A673 (cell line): ENCODE measurements around the gene MAP3K7. TPM values are rescaled to one million over a fixed set of nuclear protein-coding genes. Genes with fewer than 3 reads are reported as not detected.
"Not testable (repeated sequence)": the region's sequence is repeated elsewhere in the genome, so short reads cannot be mapped to it uniquely, and the experiment has no call there.

Source experiments
- BruUV-seq: library from RNA; stranded (reverse); fragments of 400-500 nt; replicated peaks from 2 replicates; lab custom pipeline; 2021; lab: Mats Ljungman, UMichigan
- CTCF ChIA-PET: fragments of 300-600 bp; sonication (Branson Sonifier 250); formaldehyde crosslinking; loops from one replicate; lab custom pipeline; 2022; ENCODE audit warnings: antibody characterized with exemption; lab: Charles Lee
- POLR2A ChIA-PET: fragments of 300-600 bp; sonication (Branson Sonifier 250); formaldehyde crosslinking; loops from one replicate; lab custom pipeline; 2022; ENCODE audit warnings: antibody characterized with exemption; ENCODE audit not compliant: low non-redundant PET; lab: Charles Lee
- DNase-seq: peaks from one replicate; pipeline ENCODE4 v3.0.0-alpha.2; 2015; ENCODE audit warnings: low spot score
- H3K27ac ChIP-seq: fragments of 200-600 bp; sonication (generic); 2 replicates; pipeline ENCODE4 v1.5.1; 2016; ENCODE audit warnings: mixed run types, low read depth, mild to moderate bottlenecking, mixed read lengths, antibody characterized with exemption, low read length; ENCODE audit not compliant: poor library complexity, severe bottlenecking
- H3K27me3 ChIP-seq: fragments of 200-600 bp; sonication (generic); replicated peaks from 2 replicates; pipeline ENCODE4 v1.6.1; 2017; ENCODE audit warnings: mixed run types, low read depth, mild to moderate bottlenecking, mixed read lengths, antibody characterized with exemption, low read length; ENCODE audit not compliant: insufficient read depth, poor library complexity
- H3K36me3 ChIP-seq: fragments of 200-600 bp; sonication (generic); 2 replicates; pipeline ENCODE4 v1.6.1; 2016; ENCODE audit warnings: mixed run types, mild to moderate bottlenecking, mixed read lengths, antibody characterized with exemption, low read length; ENCODE audit not compliant: insufficient read depth, poor library complexity, severe bottlenecking
- H3K4me1 ChIP-seq: fragments of 200-600 bp; sonication (generic); 2 replicates; pipeline ENCODE4 v1.6.1; 2017; ENCODE audit warnings: mixed run types, mild to moderate bottlenecking, mixed read lengths, antibody characterized with exemption, low read length; ENCODE audit not compliant: insufficient read depth, poor library complexity, severe bottlenecking
- H3K4me3 ChIP-seq: fragments of 200-600 bp; sonication (generic); 2 replicates; pipeline ENCODE4 v1.5.1; 2016; ENCODE audit warnings: low read depth, mixed run types, mild to moderate bottlenecking, mixed read lengths, low read length; ENCODE audit not compliant: poor library complexity, severe bottlenecking
- H3K9me3 ChIP-seq: fragments of 200-600 bp; sonication (generic); 2 replicates; pipeline ENCODE4 v1.6.1; 2016; ENCODE audit warnings: mixed run types, low read depth, mild to moderate bottlenecking, mixed read lengths, antibody characterized with exemption, low read length; ENCODE audit not compliant: poor library complexity, severe bottlenecking
- CTCF ChIP-seq: fragments of 300-800, 200-600 bp; sonication (generic); conservative IDR thresholded peaks from 2 replicates; pipeline ENCODE4 v1.5.1; 2017; ENCODE audit warnings: low read depth, mild to moderate bottlenecking, antibody characterized with exemption, low read length, moderate library complexity, mixed read lengths
- EZH2 ChIP-seq: fragments of 200-600 bp; sonication (generic); IDR thresholded peaks from 2 replicates; pipeline ENCODE4 v1.6.1; 2017; ENCODE audit warnings: borderline replicate concordance, low read depth, mild to moderate bottlenecking, mixed read lengths, antibody characterized with exemption, low read length; ENCODE audit not compliant: poor library complexity, severe bottlenecking
- intact Hi-C: fragments of 100-400 bp; cut with micrococcal nuclease; formaldehyde crosslinking; loops from one replicate; pipeline ENCODE4 v1.10.0; 2022; ENCODE audit not compliant: unreplicated experiment
- total RNA-seq: library from RNA; stranded (reverse); gene quantifications from 2 replicates; pipeline ENCODE4 v1.2.3, GENCODE V29; 2021

The MAP3K7 gene
- total RNA-seq, 1 experiment from 2014 or later, result 35.6 TPM

GRCh38 chr6:90572856-90573255 lies 14.0 kb downstream of the MAP3K7 start:
- BruUV-seq, result no TSS peak
- Histone ChIP-seq H3K36me3 (peaks cover 5% of the 10 kb centered on the region), H3K4me3 (no peak overlapping the region), H3K27me3 (no peaks in the 10 kb centered on the region), H3K27ac (no peak overlapping the region), H3K4me1 (no peaks in the 10 kb centered on the region), H3K9me3 (no peaks in the 10 kb centered on the region)
- ChIA-PET POLR2A (interaction anchor here (0.6 kb wide), 1 partner anchor 13 kb away, joined by 15 read pairs; no protein-coding TSS in a partner anchor), CTCF (no interaction called here)
- no peak for TF ChIP-seq CTCF
- no peak for TF ChIP-seq EZH2
- intact Hi-C loops, result loop anchor here (10.0 kb wide), 1 partner anchor 178 kb away; no protein-coding TSS in a partner anchor
- no peak for DNase-seq

- H3K27me3 ChIP-seq, result no peaks in the 10 kb centered on the region
- H3K9me3 ChIP-seq, result no peaks in the 10 kb centered on the region
- no peaks in the 10 kb centered on the region for H3K4me1 ChIP-seq
- intact Hi-C loops, result no loop called here
- no TSS peak for BruUV-seq
- no peak overlapping the region for H3K4me3 ChIP-seq
- TF ChIP-seq CTCF, result no peak
- no peak for TF ChIP-seq EZH2
- ChIA-PET CTCF (no interaction called here), POLR2A (no interaction called here)
- peaks cover 6% of the 10 kb centered on the region for H3K36me3 ChIP-seq
- no peak for DNase-seq
- H3K27ac ChIP-seq, result no peak overlapping the region
Measured at GRCh38 chr6:90569223-90569622, 17.6 kb downstream of the MAP3K7 start.

GRCh38 chr6:90567682-90568081 lies 19.2 kb downstream of the MAP3K7 start:
- H3K27me3 ChIP-seq, intact Hi-C loops, BruUV-seq, H3K27ac ChIP-seq, POLR2A ChIA-PET, H3K36me3 ChIP-seq, H3K9me3 ChIP-seq, DNase-seq, H3K4me1 ChIP-seq, H3K4me3 ChIP-seq, CTCF ChIA-PET: not testable (repeated sequence)

- POLR2A ChIA-PET, CTCF ChIA-PET, BruUV-seq, intact Hi-C loops, H3K4me3 ChIP-seq, H3K27me3 ChIP-seq, H3K27ac ChIP-seq, H3K4me1 ChIP-seq, DNase-seq, H3K9me3 ChIP-seq: not testable (repeated sequence)
- peaks cover 27% of the 10 kb centered on the region for H3K36me3 ChIP-seq
Measured at GRCh38 chr6:90562341-90562740, 24.5 kb downstream of the MAP3K7 start.
